HL-60 (cell line): ENCODE data around the gene PCID2.

Experiments
- DNase-seq, 2 experiments: peaks; one replicate each; pipeline ENCODE4 v3.0.0-alpha.2; 2010 to 2020; ENCODE audit warnings: low read depth in 1 of 2, low spot score in 1 of 2
- H3K27ac ChIP-seq: fragments of 250-450 bp; sonication (Bioruptor Pico); replicated peaks from 2 replicates; pipeline ENCODE4 v1.5.1; 2020; ENCODE audit warnings: mild to moderate bottlenecking, moderate library complexity
- H3K27me3 ChIP-seq: fragments of 250-450 bp; sonication (Bioruptor Pico); 2 replicates; pipeline ENCODE4 v1.5.1; 2021; ENCODE audit warnings: mild to moderate bottlenecking, moderate library complexity; ENCODE audit not compliant: insufficient read depth, poor library complexity, severe bottlenecking
- H3K4me3 ChIP-seq: replicated peaks from 2 replicates; pipeline ENCODE4 v1.5.1; 2011; ENCODE audit warnings: mild to moderate bottlenecking, control low read depth, low read length; ENCODE audit not compliant: insufficient read depth
- CTCF ChIP-seq: IDR thresholded peaks from one replicate; pipeline ENCODE4 v1.5.1; 2011; ENCODE audit warnings: low read length, control low read depth, inconsistent platforms; ENCODE audit not compliant: insufficient read depth
- GABPA ChIP-seq: IDR thresholded peaks from 2 replicates; pipeline ENCODE4 v1.6.1; 2012; ENCODE audit warnings: low read depth
- POLR2AphosphoS5 ChIP-seq: IDR thresholded peaks from 2 replicates; pipeline ENCODE4 v1.6.1; 2012; ENCODE audit warnings: low read depth
- REST ChIP-seq: IDR thresholded peaks from 2 replicates; pipeline ENCODE4 v1.6.1; 2012; ENCODE audit warnings: low read depth; ENCODE audit not compliant: insufficient replicate concordance
- SPI1 ChIP-seq: IDR thresholded peaks from 2 replicates; pipeline ENCODE4 v1.6.1; 2012; ENCODE audit warnings: low read depth, mild to moderate bottlenecking, borderline replicate concordance

The PCID2 gene

GRCh38 chr13:113169277-113170272, 38.9 kb downstream of the PCID2 start:
- TF ChIP-seq GABPA (no peak), POLR2AphosphoS5 (no peak), CTCF (no peak), REST (no peak), SPI1 (peak; percentile 38; the same call in 1 of the 2 replicates)
- H3K27me3 ChIP-seq: peaks cover 3% of the 10 kb centered on the region
- DNase-seq: no peak
- no peak overlapping the region for H3K4me3 ChIP-seq
- H3K27ac ChIP-seq: no peak overlapping the region

GRCh38 chr13:113168211-113168610, 40.3 kb downstream of the PCID2 start:
- Histone ChIP-seq H3K27ac (no peak overlapping the region), H3K4me3 (no peak overlapping the region), H3K27me3 (peaks cover 8% of the 10 kb centered on the region)
- no peak for TF ChIP-seq REST
- TF ChIP-seq GABPA: no peak
- TF ChIP-seq CTCF: no peak
- TF ChIP-seq SPI1: no peak
- no peak for TF ChIP-seq POLR2AphosphoS5
- no peak for DNase-seq

GRCh38 chr13:113167575-113167974, 40.9 kb downstream of the PCID2 start:
- no peak for DNase-seq
- TF ChIP-seq SPI1: no peak
- TF ChIP-seq CTCF: no peak
- no peak for TF ChIP-seq GABPA
- TF ChIP-seq POLR2AphosphoS5: no peak
- TF ChIP-seq REST: no peak
- H3K27ac ChIP-seq: no peak overlapping the region

More at GRCh38 chr13:113167575-113167974, 40.9 kb downstream of the PCID2 start:
- Histone ChIP-seq H3K4me3 (no peak overlapping the region), H3K27me3 (peaks cover 12% of the 10 kb centered on the region)
